HG02970 (cell line): ENCODE measurements around the gene ANKIB1.
"Not testable (repeated sequence)": the region's sequence is repeated elsewhere in the genome, so short reads cannot be mapped to it uniquely, and the experiment has no call there.

Source experiments
- ATAC-seq: cut with Tn5 transposase; IDR thresholded peaks from one replicate; pipeline ENCODE4 v1.9.1; 2021; ENCODE audit warnings: mild to moderate bottlenecking, moderate library complexity, moderate number of reproducible peaks; ENCODE audit not compliant: unreplicated experiment, low FRiP score

ANKIB1 gene, protein sequence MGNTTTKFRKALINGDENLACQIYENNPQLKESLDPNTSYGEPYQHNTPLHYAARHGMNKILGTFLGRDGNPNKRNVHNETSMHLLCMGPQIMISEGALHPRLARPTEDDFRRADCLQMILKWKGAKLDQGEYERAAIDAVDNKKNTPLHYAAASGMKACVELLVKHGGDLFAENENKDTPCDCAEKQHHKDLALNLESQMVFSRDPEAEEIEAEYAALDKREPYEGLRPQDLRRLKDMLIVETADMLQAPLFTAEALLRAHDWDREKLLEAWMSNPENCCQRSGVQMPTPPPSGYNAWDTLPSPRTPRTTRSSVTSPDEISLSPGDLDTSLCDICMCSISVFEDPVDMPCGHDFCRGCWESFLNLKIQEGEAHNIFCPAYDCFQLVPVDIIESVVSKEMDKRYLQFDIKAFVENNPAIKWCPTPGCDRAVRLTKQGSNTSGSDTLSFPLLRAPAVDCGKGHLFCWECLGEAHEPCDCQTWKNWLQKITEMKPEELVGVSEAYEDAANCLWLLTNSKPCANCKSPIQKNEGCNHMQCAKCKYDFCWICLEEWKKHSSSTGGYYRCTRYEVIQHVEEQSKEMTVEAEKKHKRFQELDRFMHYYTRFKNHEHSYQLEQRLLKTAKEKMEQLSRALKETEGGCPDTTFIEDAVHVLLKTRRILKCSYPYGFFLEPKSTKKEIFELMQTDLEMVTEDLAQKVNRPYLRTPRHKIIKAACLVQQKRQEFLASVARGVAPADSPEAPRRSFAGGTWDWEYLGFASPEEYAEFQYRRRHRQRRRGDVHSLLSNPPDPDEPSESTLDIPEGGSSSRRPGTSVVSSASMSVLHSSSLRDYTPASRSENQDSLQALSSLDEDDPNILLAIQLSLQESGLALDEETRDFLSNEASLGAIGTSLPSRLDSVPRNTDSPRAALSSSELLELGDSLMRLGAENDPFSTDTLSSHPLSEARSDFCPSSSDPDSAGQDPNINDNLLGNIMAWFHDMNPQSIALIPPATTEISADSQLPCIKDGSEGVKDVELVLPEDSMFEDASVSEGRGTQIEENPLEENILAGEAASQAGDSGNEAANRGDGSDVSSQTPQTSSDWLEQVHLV

DNA sequence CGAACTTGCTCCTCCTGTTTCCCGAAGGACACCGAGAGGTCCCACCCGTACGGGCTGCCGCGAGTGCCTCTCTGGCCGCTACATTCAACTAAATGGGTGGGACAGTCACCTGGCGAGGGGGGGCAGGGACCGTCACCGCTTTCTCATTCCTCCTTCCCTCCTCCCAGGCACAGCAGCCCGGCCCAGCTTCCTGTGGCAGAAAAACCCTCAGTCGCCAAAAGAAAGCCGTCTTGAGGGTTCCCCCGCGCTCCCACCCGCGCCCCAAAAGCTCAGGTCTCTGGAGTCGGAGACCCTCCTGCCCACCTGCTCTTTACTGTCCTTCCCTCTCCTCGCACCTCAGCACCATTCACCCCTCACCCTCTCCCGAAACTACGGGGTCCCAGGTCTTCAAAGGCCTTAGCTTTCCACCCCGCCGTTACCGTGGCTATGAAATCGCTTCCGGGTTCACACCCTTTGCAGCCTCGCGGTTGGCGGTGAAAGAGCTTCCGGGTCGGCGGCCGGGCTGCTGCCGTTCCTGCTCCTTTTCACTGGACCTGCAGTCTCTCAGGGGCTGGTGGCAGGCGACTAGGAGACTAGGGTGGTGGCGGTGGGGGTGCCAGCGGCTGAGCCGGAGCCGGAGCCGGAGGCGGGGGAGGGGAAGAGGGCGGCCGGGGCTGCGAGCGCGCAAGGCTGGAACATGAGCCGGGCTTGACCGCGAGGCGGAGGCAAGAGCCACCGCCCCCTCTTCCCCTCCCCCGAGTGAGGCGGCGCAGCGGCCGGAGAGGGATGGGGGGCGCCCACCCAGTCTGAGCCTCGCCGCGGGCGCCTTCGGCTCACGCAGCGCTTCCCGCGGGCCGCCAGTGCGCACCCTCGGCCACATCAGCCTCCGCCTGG is at the start of gene ANKIB1, which contains the start of gene KRIT1:
ANKIB1 (plus strand) TSS at position 488 of the 873 bp plus-strand sequence. CDS start 49,005 bp downstream, outside the sequence.
KRIT1 (minus strand) TSS at position 428 of the 873 bp plus-strand sequence. CDS start 3,779 bp downstream, outside the sequence.
- peak; percentile 67 for ATAC-seq

DNA sequence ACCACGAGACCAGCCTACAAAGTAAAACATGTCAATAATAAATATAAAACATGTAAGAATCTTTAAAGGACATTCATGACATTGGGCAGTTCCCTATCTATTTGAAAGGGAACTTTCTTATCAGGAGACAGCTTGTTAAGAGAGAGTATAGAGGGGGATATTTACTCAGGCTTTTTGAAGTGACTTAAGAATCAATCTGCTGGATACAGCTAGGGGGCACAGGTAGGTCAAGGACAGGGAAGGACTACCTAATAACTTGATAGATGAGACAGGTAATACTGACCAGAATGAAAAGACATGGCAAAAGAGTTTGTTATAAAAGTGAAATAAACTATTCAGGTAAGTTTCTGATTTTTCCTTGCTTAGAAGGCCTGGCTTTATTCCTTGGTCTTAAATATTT is 45.0 kb upstream of the ANKIB1 start:
- ATAC-seq, result no peak

DNA sequence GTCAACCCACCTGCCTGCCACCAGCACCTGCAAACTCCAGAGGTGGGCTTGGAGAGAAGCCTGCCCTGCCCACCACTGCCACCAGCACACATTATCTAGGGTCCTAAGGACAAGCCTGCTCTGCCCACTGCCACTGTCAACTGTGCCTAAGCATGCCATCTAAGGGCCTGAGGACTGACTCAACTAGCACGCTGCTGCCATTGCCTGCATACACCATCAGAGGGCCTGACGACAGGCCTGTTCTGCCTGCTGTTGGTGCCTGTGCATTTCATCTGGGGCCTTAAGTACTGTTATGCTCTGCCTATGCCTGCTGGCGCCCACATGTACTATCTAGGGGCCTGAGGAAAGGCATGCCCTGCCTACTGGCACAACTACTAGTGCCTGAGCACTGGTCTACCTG is 39.8 kb upstream of the ANKIB1 start:
- ATAC-seq, result no peak

DNA sequence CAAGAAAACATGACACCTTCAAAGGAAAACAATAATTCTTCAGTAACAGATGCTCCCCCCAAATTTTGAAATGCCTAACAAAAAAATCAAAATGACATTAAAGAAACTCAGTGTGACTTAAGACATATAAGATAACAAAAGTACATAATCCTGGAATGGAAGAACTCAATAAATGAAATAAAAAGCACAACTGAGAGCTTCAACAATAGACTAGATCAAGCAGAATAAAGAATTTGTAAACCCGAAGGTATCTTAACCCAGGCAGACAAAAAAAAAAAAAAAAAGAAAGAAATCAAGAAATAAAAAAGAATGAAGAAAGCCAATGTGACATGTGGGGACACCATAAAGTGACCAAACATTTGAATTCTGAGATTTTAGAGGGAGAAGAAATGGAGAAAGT is 39.1 kb upstream of the ANKIB1 start:
- ATAC-seq, result no peak

DNA sequence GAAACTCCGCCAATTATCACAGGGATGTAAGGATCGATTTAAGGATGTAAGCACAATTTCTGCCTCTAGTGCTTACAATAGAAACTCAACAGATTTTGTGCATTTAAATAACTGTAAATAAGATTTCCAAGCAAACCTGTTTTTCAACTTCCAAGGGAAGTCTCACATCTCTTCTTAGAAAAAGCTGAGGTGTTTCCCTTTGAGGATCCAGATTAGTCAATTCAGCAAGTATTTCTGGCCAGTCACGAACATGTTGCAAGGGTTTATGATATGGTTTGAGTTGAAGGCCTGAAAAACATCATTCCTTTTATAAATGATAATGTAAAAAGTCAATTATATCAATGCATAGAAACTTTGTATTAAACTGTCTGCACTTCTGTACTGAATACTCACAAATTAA is 24.0 kb upstream of the ANKIB1 start:
- ATAC-seq, result no peak

DNA sequence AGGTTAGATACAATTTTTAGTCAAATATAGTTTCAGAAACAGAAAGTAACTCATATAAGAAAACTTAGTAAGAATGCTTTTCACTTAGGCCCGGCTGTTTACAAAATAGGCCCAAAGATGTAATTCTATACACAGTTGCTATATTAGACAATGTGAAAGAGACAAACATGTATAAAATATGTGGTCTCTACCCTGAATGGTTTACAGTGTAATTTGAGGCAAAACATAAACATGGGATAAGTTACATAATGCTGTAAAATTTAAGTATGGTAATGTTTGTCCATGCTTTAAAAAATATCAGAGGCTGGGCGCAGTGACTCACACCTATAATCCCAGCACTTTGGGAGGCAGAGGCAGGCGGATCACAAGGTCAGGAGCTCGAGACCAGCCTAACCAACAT is 18.8 kb upstream of the ANKIB1 start:
- no peak for ATAC-seq

DNA sequence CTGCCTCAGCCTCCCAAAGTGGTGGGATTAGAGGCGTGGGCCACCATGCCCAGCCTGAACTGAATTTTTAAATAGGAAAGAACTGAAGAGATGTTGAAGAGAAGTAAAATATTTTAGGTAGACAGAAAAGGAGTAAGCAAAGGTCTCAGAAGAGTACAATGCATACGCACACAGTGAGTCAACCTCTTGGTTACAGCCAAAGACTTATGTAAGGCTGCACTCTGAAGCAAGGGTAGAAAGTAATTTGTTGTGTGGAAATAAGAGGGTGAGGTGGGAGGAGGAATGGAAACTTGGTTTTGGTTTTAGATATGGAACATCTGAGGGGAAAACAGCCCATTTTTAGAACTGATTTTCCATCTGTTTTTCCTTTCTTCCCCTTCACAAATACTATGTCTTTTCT is 17.7 kb upstream of the ANKIB1 start:
- no peak for ATAC-seq

DNA sequence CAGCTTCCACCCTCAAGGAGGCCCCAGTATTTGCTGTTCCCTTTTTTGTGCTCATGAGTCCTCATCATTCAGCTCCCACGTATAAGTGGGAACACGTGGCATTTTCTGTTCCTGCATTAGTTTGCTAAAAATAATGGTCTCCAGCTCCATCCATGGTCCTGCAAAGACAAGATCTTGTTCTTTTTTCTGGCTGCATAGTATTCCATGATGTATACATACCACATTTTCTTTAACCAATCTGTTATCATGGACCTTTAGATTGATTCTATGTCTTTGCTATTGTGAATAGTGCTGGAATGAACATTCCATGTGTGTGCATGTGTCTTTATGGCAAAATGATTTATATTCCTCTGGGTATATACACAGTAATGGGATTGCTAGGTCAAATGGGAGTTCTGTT is 17.0 kb upstream of the ANKIB1 start:
- no peak for ATAC-seq

DNA sequence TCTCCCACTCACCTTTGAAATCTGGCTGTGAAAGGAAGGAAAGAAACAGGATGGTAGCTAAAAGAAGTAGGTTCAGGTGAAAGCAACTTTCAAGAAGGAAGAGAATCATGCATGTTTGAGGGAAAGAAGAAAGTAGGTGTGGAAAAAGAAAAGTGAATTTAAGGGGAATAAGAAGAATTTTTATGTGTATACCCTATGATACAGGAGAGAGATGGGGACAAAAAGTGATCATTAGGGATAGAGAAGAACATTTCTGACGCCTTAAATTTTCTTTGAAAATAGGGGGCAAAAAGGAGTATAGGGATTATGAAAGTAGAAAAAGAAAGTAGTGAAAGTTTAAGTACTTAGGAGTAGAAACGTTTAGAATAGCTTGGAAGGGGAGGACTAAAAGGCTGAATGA is 15.2 kb upstream of the ANKIB1 start:
- no peak for ATAC-seq

DNA sequence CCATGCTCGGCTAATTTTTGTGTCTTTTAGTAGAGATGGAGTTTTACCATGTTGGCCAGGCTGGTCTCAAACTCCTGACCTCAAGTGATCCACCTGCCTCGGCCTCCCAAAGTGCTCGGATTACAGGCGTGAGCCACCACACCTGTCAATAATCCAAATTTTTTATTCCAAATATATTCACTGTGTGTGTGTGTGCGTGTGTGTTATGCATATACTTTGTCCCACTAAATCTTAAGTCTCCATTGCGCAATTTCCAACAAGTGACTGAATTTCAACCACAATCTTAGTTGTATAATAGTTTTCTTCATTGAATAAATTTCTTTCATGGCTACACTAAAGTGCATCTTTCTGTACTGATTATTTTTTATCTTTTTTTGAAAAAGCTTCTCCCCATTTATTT is 2.8 kb upstream of the ANKIB1 start:
- ATAC-seq, result no peak

DNA sequence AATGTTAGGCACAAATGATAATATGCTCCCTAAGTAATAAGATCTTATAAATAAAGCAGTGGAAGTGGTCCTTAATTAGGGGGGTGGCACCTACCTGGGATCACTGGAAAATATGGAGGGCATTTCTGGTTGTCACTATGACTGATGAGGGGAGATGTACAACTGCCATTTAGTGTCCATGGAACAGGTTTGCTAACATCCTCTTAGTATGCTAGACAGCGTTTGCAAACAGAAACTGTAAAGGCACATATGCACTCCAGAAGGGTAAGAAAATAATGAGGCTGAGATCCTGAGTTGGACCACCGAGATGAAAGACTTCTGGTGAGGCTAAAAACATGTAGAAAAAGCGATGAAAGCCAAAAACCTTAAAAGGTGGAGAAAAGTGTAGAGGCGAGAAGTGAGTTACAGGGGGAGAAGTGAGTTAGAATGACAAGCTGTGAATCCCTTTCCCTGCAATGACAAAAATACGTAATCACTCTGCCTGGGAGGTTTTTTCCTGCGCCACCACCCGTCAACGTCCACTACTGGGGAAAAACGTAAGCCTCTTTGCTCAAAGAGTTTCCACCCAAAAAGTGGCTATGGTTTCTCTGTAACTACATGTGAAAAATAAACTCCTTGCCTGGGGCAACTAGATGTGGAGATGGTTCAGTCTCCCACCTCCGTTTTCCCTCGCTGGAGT is 827 bp upstream of the ANKIB1 start:
- no peak for ATAC-seq

DNA sequence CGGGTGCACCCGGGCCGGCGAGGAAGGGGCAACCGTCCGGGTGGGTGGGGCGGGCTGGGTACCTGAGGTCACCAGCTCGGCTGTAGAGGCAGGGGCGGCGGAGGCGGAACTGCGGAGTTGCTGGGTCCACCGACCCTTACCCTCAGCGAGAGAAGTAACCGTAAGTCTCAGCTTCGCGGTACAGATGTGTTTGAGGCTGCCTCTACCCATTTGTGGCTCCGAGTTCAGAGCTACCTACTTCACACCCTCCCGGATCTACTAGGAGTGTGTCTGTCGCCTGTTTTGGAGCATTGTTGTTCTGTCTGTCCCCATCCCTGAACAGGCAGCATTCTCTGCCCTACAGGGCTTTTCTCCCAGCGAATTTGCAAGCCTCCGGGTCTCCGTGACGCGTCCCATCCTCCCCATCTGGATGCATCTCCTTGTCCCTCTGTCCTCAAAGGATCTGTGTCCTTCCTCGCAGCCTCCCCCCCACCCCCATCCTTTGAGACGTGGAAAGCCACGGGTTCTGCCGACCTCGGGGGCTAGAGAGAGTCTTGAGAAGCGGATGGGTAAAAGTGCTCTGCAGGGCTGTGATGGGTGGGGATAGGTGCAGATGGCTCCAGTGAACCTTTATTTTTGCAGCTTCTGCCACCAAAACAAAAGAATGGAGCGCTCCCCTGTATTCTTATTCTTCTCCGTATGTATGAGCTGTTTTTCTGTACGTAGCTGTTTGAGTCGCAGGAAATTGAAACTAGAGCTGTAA is 757 bp downstream of the ANKIB1 start:
- ATAC-seq, result peak; percentile 31

DNA sequence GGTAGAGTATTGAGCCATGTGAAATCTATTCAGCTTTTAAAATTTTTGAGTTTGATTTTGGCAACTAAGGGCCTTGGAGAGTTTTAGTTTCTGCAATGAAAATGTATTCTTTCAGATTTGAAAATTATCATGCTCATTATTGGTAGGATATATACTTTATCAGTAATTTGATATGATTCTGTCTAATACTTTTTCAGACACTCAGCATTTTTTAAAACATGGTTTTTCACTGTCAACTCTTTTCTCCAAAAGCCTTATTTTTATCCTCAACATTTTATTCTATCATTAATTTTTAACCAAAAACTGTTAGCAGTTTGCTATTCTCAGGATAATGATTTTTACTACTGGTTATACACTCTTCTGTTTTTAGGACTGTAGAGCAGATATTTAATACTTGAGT is 4.8 kb downstream of the ANKIB1 start:
- no peak for ATAC-seq

DNA sequence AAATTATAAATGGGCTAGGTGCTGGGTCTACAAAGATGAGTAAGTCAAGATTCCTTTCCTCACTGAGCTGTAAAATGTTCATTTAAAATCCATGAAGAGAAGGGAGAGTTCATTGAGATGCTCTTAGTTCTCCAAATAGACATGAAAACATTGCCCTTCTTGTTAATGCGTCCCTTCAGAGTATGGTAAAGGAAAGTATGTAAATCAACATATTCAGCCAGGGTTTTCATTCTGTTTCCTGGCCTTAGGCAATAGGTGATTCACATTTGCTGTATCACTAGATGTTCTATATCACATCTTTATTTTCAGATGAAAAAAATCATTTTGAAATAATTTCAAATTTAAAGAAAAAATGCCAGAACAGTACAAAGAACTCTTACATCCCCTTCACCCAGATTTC is 5.4 kb downstream of the ANKIB1 start:
- ATAC-seq, result no peak

DNA sequence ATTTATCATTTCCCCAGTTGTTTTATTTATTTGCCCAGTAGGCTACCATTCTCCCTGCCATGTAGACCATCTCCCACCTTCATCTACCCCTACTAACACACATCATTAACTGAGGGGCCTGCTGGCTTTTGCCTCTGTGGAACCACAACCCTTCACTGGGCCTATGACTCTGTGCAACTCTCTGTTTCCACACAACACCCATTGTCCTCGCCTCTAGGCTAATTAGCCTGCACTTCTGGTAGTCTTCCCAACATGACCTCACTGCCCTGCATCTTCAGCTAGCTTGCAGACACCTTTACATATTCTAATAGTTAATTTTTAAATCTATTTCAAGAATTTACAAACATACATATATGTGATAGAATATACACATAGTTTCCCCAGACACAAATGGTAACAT is 7.5 kb downstream of the ANKIB1 start:
- no peak for ATAC-seq

DNA sequence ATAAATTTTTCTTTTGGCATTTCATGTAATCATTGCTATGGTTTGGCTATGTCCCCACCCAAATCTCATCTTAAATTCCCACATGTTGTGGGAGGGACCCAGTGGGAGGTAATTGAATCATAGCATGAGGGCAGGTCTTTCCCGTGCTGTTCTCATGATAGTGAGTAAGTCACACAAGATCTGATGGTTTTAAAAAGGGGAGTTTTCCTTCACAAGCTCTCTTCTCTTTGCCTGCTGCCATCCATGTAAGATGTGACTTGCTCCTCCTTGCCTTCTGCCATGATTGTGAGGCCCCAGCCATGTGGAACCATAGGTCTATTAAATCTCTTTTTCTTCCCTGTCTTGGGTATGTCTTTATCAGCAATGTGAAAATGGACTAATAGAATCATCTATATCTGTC is 9.0 kb downstream of the ANKIB1 start:
- not testable (repeated sequence) for ATAC-seq

DNA sequence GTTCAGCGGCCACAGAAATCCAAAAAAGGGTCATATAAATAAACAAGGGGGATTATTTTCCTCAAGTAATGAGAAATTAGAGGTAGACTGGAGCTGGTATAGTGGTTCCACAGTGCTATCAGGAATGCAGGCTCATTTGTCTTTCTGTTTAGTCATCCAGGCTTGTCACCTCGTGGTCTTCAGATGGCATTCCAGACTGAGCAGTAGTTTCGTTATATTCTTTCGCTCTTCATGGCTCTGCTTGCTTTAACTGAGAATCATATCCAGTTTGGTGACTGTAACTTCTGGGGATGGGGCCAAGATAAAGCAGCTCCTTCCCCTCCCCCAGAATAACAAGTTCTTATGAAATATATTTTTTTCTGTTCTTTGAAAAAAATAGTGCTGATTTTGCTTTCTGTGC is 9.5 kb downstream of the ANKIB1 start:
- ATAC-seq, result no peak

DNA sequence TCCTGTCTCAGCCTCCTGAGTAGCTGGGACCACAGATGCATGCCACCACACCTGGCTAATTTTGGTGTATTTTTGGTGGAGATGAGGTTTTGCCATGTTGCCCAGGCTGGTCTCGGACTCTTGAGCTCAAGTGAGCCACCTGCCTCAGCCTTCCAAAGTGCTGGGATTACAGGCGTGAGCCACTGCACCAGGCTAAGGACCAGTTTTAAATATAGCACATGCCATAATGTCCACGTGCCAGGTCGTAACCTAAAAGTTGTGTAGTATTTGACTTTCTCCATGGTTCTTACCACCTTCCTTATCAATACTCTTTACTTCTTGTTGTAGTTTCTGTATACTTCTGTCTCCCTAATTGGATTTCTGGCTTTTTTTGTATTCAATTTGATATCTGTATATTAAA is 13.3 kb downstream of the ANKIB1 start:
- no peak for ATAC-seq
